Osteocyte (in vitro differentiated cells): ENCODE measurements around the gene SPOCD1. TPM values are rescaled to one million over a fixed set of nuclear protein-coding genes. Genes with fewer than 3 reads are reported as not detected.

Experiments
- DNase-seq: peaks from one replicate; pipeline ENCODE4 v3.0.0; 2021; ENCODE audit warnings: mixed read lengths; ENCODE audit not compliant: unreplicated experiment; ENCODE audit errors: extremely low spot score
- H3K27ac Mint-ChIP-seq: one replicate; pipeline ENCODE4 v1.8.0; 2021; ENCODE audit warnings: mild to moderate bottlenecking, mixed read lengths; ENCODE audit not compliant: unreplicated experiment
- H3K27me3 Mint-ChIP-seq: one replicate; pipeline ENCODE4 v1.8.0; 2021; ENCODE audit warnings: mixed read lengths; ENCODE audit not compliant: unreplicated experiment
- H3K36me3 Mint-ChIP-seq: one replicate; pipeline ENCODE4 v1.8.0; 2021; ENCODE audit warnings: mixed read lengths; ENCODE audit not compliant: unreplicated experiment
- H3K4me1 Mint-ChIP-seq: one replicate; pipeline ENCODE4 v1.8.0; 2021; ENCODE audit warnings: mixed read lengths; ENCODE audit not compliant: unreplicated experiment
- H3K4me3 Mint-ChIP-seq: one replicate; pipeline ENCODE4 v1.8.0; 2021; ENCODE audit warnings: mild to moderate bottlenecking, moderate library complexity, mixed read lengths; ENCODE audit not compliant: unreplicated experiment
- H3K9me3 Mint-ChIP-seq: one replicate; pipeline ENCODE4 v1.8.0; 2021; ENCODE audit warnings: mixed read lengths; ENCODE audit not compliant: unreplicated experiment
- CTCF ChIP-seq: fragments of 200-600 bp; sonication (generic); IDR thresholded peaks from 2 replicates; pipeline ENCODE4 v1.5.0; 2021; ENCODE audit warnings: antibody characterized with exemption, mild to moderate bottlenecking, moderate library complexity
- total RNA-seq: library from RNA; stranded (reverse); gene quantifications from 2 replicates; pipeline ENCODE4 v1.2.1, GENCODE V29; 2021

Gene SPOCD1
- total RNA-seq, 1 donor from 2014 or later: 0.67 TPM

- no peak overlapping the region for H3K4me3 Mint-ChIP-seq
- TF ChIP-seq CTCF: no peak
- peaks cover 21% of the 10 kb centered on the region for H3K4me1 Mint-ChIP-seq
- H3K27ac Mint-ChIP-seq: no peak overlapping the region
- no peak for DNase-seq
- H3K27me3 Mint-ChIP-seq: no peaks in the 10 kb centered on the region
- H3K36me3 Mint-ChIP-seq: no peaks in the 10 kb centered on the region
- no peaks in the 10 kb centered on the region for H3K9me3 Mint-ChIP-seq
Measured at GRCh38 chr1:31793586-31794285, 22.1 kb downstream of the SPOCD1 start.

GRCh38 chr1:31793086-31793485, 22.7 kb downstream of the SPOCD1 start:
- no peak for TF ChIP-seq CTCF
- Mint-ChIP-seq H3K4me1 (peaks cover 16% of the 10 kb centered on the region), H3K36me3 (no peaks in the 10 kb centered on the region), H3K27ac (no peak overlapping the region), H3K9me3 (no peaks in the 10 kb centered on the region), H3K27me3 (no peaks in the 10 kb centered on the region), H3K4me3 (no peak overlapping the region)
- no peak for DNase-seq

GRCh38 chr1:31792541-31792940, 23.3 kb downstream of the SPOCD1 start:
- no peaks in the 10 kb centered on the region for H3K36me3 Mint-ChIP-seq
- H3K27ac Mint-ChIP-seq: no peak overlapping the region
- no peaks in the 10 kb centered on the region for H3K27me3 Mint-ChIP-seq
- no peaks in the 10 kb centered on the region for H3K9me3 Mint-ChIP-seq
- peaks cover 16% of the 10 kb centered on the region for H3K4me1 Mint-ChIP-seq
- no peak overlapping the region for H3K4me3 Mint-ChIP-seq
- no peak for DNase-seq
- no peak for TF ChIP-seq CTCF

GRCh38 chr1:31792116-31792515, 23.7 kb downstream of the SPOCD1 start:
- DNase-seq: no peak
- no peaks in the 10 kb centered on the region for H3K36me3 Mint-ChIP-seq

More at GRCh38 chr1:31792116-31792515, 23.7 kb downstream of the SPOCD1 start:
- Mint-ChIP-seq H3K27me3 (no peaks in the 10 kb centered on the region), H3K27ac (no peak overlapping the region), H3K4me3 (no peak overlapping the region), H3K4me1 (peaks cover 14% of the 10 kb centered on the region), H3K9me3 (no peaks in the 10 kb centered on the region)
- no peak for TF ChIP-seq CTCF
